ENCODE data around the gene SLC2A13. TPM values are rescaled to one million over a fixed set of nuclear protein-coding genes. Genes with fewer than 3 reads are reported as not detected.
"Not testable (repeated sequence)": the region's sequence is repeated elsewhere in the genome, so short reads cannot be mapped to it uniquely, and the experiment has no call there.

The SLC2A13 gene
- total RNA-seq, 1 donor from 2014 or later = 6.3 TPM

DNA sequence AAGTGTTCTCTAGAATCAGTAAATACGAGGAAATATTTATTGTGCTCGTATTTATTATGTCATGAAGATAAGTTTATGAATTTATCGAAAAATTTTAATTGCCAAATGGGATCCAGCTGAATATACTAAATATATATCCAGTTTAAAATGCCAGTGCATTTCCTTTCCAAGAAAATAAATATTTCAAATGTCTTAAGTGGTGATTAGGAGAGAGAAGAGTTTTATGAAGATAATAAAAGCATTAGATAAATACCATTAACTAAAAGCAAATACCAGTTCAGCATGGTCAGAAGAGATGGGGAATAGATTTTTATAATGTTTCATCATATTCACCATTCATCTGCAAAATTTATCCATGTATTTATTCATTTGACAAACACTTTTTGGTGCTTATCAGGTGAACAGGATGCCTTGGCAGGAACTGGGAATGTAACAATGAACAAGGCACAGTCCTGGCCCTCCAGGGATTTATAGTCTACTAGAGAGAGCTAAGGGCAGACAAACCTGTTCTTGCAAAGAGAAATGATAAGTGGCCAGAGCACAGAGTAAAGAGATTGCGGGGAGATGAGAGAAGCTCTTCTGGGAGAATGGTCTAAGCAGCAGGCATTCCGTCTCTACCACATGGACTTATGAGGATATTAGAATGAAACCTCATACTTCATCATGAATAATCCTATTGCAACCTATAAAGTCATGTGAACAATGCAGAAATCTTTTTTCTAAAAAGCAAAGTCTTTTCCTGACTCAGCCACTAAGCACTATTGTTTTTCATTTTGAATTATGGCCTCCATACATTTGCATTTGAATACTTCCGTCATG is 342.6 kb downstream of the SLC2A13 start:
- ATAC-seq = no peak
- DNase-seq (ENCODE audit: missing footprints) = no peak
- intact Hi-C loops (cut with DNase I) = no loop called here

DNA sequence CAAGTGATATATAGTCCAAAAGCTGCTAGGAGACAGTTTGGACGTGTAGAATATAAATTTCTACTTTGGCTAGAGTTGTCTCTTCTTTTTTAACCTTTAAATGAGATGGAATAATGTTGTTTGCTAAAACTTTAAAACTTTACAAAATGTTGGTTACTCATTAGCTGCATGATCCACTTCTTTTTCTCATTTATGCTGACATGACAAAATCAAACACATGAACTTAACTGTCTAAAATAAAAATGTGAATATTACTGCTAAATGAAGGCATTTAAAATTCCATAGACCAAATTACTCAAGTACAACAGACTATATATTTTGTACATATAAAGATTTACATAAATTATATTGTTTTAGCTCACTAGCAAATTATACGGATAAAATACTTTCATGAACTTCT is 350.4 kb downstream of the SLC2A13 start:
- no peak for DNase-seq (ENCODE audit: missing footprints)
- no peak for ATAC-seq
- intact Hi-C loops (cut with DNase I) = no loop called here

DNA sequence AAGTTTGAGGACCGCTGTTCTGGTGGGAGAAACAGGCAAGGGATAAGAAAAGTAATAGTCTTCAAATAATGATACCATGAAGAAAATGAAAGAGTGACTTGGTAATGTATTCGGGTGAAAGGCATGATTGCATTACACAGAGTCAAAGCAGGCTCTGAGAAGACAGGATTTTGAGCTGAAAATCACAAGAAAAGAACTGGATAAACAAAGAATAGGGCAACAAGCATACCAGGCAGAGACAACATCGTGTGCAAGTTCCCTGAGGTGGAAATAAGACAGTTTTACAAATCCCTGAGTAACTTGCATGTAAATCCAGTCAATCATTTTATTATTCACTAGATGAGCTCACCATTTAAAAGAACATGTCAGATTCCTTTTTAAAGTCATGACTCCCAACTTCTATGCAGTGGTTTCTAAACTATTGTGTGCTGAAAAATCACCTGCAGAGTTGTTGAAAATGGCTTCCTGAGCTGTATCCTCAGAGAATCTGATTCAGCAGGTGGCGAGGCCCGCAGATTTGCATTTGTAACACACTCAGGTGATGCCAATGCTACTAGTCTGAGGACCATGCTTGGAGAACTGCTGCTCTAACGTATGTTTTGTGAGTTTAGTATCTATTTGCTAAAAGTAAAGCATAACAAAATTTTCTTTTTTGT is 353.3 kb downstream of the SLC2A13 start:
- intact Hi-C loops (cut with DNase I) = no loop called here
- no peak for ATAC-seq
- DNase-seq (ENCODE audit: missing footprints) = no peak

DNA sequence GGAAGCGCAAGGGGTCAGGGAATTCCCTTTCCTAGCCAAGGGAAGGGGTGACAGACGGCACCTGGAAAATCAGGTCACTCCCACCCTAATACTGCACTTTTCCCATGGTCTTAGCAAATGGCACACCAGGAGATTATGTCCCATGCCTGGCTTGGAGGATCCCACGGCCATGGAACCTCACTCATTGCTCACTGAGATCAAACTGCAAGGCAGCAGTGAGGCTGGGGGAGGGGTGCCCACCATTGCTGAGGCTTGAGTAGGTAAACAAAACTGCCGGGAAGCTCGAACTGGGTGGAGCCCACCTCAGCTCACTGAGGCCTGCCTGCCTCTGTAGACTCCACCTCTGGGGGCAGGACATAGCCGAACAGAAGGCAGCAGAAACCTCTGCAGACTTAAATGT is 359.7 kb downstream of the SLC2A13 start:
- ATAC-seq = not testable (repeated sequence)

DNA sequence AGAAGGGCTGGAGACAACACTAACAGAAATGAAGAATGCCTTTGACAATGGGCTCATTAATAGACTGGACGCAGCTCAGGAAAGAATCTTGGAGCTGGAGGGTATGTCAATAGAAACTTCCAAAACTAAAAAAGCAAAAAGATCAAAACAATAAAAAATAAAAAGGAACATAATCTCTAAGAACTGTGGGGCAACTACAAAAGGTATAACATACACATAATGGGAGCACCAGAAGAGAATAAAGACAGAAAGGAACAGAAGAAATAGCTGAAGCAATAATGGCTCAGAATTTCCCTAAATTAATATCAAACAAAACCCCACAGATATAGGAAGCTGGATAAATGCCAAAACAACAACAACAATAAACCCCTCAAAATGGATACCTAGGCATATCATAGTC is 362.2 kb downstream of the SLC2A13 start:
- intact Hi-C loops (cut with DNase I) = no loop called here
- no peak for DNase-seq (ENCODE audit: missing footprints)
- ATAC-seq = no peak

More for the DNA sequence above, 359.7 kb downstream of the SLC2A13 start:
- DNase-seq (ENCODE audit: missing footprints) = peak; percentile 23
- intact Hi-C loops (cut with DNase I) = not testable (repeated sequence)

DNA sequence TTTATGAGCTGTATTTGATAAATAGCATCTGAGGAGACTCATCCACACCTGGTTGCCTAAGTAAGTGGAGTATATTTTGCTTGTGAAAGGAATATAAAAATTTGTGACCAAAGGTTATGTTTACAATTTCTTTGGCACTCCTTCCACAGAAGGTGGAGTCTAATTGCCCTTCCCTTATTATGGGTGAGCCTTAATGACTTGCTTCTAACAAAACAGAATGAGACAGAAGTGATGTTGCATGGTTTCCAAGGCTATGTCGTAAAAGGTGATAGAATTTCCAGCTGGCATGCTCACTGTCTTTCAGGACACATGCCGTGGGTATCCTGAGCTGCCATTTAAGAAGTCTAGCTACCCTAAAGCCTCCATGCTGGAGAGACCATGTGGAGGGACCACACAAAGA is 369.5 kb downstream of the SLC2A13 start:
- intact Hi-C loops (cut with DNase I) = no loop called here
- no peak for DNase-seq (ENCODE audit: missing footprints)
- no peak for ATAC-seq

DNA sequence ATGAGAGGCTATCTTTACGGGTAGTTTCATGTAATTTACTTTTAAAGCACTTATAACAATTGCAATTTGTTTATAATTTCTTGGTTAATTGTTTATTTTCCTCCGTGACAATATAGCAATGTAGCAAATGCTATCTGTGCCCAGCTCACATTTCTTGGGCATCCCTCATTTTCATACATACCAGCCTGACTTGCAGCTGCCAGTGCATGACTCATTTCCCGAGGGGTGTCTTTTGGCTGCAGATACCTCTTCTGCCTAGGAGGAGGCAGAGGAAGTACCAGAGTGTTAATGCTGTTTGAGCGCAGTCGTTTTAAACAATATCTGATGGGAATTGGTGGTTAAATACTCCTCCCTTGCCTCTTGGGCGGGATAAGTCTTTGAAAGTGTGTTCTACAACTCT is 382.1 kb downstream of the SLC2A13 start:
- DNase-seq (ENCODE audit: missing footprints) (no peak), ATAC-seq (no peak)
- intact Hi-C loops (cut with DNase I) = no loop called here

DNA sequence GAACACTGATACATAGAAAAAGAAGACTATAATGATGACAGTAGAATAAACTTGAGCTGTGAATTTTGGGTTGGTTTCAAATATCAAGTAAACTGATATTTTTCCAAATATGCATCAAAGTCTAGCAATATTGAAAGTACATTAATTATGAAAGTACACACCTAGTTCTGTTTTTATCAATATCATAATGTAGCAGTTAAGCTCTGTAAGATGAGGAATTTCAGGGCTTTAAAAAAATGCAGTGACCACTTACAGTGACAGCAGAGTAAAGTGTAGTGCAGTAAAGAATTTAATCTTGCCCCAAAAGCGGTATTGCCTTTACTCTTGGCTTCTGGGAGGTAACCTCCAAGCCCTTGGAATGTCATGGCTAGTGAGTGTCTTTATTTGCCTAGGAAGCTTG is 383.4 kb downstream of the SLC2A13 start:
- intact Hi-C loops (cut with DNase I) = no loop called here
- no peak for ATAC-seq

DNA sequence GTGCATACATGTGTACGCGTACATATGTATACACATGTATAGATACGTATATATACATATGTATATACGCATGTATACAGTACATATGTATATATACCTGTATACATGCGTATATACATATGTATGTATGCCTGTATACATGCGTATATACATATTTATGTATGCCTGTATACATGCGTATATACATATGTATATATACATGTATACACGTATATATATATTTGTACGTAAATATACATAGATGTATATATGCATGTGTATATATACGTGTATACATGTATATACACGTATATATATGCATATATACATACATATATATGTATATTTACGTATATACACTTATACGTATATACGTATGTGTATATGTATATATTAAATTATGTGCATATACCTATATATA is 392.3 kb downstream of the SLC2A13 start:
- intact Hi-C loops (cut with DNase I) = no loop called here
- ATAC-seq (no peak), DNase-seq (ENCODE audit: missing footprints) (no peak)

More for the DNA sequence above, 383.4 kb downstream of the SLC2A13 start:
- DNase-seq (ENCODE audit: missing footprints) = no peak

DNA sequence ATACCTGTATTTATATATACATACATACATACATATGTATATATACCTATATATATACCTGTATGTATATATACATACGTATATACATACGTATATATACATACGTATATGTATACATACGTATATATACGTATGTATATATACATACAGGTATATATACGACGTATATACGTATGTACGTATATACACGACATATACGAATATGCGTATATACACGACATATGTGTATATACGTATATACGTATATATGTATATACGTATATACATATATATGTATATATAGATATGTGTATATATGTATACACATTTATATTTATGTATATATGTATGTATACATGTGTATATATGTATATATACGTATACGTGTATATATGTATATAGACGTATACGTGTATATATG is 393.5 kb downstream of the SLC2A13 start:
- DNase-seq (ENCODE audit: missing footprints) (no peak), ATAC-seq (no peak)
- intact Hi-C loops (cut with DNase I) = no loop called here

Other genes with a start within 250 kb of the SLC2A13 start
- 8.4 TPM for gene LRRK2, start 118.9 kb upstream of the SLC2A13 start, total RNA-seq

Data from Right ventricle myocardium inferior (tissue), 1 donor.